ENCODE measurements around the gene AEBP1.

GRCh38 chr7:44096326-44096881 lies 7.7 kb upstream of the AEBP1 start:
- TF ChIP-seq, protein P1, sequence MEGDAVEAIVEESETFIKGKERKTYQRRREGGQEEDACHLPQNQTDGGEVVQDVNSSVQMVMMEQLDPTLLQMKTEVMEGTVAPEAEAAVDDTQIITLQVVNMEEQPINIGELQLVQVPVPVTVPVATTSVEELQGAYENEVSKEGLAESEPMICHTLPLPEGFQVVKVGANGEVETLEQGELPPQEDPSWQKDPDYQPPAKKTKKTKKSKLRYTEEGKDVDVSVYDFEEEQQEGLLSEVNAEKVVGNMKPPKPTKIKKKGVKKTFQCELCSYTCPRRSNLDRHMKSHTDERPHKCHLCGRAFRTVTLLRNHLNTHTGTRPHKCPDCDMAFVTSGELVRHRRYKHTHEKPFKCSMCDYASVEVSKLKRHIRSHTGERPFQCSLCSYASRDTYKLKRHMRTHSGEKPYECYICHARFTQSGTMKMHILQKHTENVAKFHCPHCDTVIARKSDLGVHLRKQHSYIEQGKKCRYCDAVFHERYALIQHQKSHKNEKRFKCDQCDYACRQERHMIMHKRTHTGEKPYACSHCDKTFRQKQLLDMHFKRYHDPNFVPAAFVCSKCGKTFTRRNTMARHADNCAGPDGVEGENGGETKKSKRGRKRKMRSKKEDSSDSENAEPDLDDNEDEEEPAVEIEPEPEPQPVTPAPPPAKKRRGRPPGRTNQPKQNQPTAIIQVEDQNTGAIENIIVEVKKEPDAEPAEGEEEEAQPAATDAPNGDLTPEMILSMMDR (IDR thresholded peaks at IDR 0.05), result no peak
- no peak for TF ChIP-seq POLR2AphosphoS5 (IDR thresholded peaks at IDR 0.05)
